Putamen (tissue), 1 donor: Measurements from ENCODE around the gene PLSCR5.

Experiments
- DNase-seq: peaks from one replicate; pipeline ENCODE4 v3.0.0-alpha.2; 2016; ENCODE audit warnings: low spot score

The PLSCR5 gene

GRCh38 chr3:146544002-146544928 lies 60.9 kb downstream of the PLSCR5 start, which contains the start of gene PLSCR1:
Gene PLSCR1, minus strand, starts transcription at chr3:146544607. Its CDS starts 8,055 bp downstream, at chr3:146536552.
- peak; percentile 86 for DNase-seq

GRCh38 chr3:146543461-146544001 lies 61.6 kb downstream of the PLSCR5 start:
- no peak for DNase-seq

- DNase-seq = no peak
Observed at GRCh38 chr3:146542978-146543377, 62.2 kb downstream of the PLSCR5 start.

- DNase-seq = no peak
Observed at GRCh38 chr3:146542179-146542578, 63.0 kb downstream of the PLSCR5 start.

- no peak for DNase-seq
Observed at GRCh38 chr3:146540978-146541377, 64.2 kb downstream of the PLSCR5 start.

GRCh38 chr3:146540236-146540635 lies 64.9 kb downstream of the PLSCR5 start:
- DNase-seq = no peak

- DNase-seq = no peak
Observed at GRCh38 chr3:146539315-146539714, 65.8 kb downstream of the PLSCR5 start.

GRCh38 chr3:146537603-146538002 lies 67.5 kb downstream of the PLSCR5 start:
- DNase-seq = no peak

GRCh38 chr3:146536681-146537080 lies 68.5 kb downstream of the PLSCR5 start:
- peak; percentile 11 for DNase-seq
